ENCODE results near the gene RILP. TPM values are rescaled to one million over a fixed set of nuclear protein-coding genes. Genes with fewer than 3 reads are reported as not detected.
A peak's percentile ranks its signal among the peaks of the same experiment; 100 is the strongest.

Gene RILP
- total RNA-seq, 1 donor from 2014 or later, result 1.4 TPM

DNA sequence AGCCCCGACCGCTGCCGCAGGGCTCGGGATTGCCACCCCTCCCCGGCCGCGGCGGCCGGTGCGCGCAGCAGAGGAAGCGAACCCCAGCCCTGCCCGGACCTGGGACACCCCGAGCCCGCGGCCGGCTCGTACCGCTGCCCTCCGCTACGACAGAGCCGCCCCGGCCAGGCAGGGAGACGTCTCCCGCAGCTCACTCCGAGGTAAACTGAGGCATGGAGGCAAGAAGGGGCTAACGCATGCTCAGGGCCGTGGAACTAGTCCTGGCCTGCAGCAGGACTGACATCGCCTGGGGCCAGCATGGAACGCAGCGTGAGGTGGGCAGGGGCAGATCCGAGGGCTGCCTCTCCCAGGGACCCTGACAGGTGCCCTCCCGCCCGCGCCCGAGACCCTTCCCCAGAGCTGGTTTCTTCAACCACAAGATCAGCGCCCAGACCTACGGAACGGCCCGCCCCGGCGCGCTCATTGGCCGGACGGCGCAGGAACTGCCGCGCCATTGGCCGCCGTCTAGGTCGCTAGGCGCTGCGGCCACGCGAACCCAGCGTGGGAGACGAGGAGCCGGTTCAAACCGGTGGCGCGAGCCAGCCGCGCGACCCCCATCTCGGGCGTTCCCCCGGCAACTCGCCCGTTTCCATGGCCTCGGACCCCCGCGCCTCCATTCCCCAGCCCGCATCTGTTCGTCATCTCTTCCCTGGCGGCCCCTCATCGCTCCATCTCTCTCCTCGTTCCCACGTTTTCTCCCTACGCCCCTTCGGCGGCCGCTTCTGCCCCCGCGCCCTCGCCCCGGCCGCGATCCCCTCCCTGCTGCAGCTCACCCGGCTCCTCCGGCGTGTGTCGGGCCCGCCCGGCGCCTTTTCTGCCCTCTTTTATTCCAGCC is 21.4 kb downstream of the RILP start, which contains the start of gene SLC43A2:
SLC43A2 (minus strand) TSS at position 853 of the 874 bp plus-strand sequence. CDS start 960 bp downstream, outside the sequence.
- DNase-seq, result peak; percentile 80

DNA sequence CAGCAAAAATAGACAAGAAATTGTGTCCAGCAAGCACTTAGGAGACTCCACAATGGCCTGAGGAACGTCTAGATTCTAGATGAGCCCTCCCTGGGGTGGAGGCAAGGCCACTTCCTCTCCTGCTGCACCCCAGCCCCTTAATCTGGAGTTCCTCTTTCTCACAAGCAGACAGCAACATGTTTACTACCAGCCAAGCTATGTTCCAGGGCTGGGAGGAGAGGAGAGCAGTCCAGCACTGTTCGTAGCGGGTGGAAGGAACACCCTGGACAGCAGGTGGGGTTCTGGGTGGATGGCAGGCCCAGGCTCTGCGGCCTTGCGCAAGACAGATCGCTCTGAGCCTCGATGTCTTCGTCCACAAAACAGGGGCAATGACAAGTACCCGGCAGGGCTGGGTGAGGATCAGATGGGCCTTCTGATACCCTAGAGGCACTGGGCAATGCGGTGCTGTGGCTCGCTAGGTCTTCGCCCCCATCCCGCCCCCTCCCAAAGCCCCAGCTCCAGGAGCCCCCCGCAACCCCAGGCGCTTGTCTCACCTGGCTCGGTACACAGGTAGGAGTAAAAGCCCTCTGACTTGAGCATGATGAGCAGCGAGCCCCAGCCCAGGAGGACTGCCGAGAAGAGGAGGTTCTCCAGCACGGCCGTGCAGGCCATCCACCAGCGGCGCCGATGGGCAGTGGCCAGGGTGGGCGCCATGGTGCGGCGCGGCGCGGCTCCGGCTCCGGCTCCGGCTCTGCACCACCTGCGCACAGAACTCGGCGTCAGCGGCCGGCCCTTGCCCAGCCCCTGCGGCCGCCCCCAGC is 22.3 kb downstream of the RILP start:
- DNase-seq, result no peak

DNA sequence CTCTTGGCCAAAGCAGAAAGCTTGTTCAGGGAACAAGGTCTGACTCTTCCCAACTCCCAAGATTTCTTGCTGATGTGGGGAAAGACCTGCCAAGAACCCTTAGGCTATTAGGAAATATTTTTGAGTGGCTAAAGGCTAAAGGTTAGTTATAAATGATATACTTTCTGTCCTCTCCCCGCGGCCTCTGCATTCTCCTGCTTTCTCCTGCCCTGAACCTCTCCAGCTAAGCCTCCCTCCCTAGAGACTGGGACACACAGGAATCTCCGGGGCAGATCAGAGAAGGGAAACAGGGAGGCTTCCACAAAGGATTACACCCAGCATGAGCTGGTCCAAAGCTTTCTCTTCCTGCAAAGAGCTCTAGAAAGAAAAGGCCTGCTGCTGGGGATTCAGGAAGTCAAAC is 23.3 kb downstream of the RILP start:
- DNase-seq, result no peak

DNA sequence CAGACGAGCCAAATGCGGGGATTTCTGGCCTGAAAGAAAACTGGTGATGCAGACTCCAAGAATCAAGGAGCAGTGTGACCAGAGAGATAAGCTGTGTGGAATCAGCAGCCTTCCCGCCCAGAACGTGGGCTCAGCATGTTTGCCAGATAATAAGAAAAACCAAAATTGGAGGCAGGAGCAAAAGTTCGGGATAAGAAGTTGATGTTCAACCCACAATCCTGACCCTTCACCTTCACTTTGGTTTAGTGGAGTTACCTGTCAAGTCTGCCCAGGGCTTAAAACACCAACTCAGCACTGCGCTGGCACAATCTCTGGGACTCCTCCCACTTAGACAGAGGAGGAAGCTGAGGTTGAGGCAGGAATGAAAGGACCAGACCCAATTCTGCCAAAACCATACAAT is 24.1 kb downstream of the RILP start:
- no peak for DNase-seq

DNA sequence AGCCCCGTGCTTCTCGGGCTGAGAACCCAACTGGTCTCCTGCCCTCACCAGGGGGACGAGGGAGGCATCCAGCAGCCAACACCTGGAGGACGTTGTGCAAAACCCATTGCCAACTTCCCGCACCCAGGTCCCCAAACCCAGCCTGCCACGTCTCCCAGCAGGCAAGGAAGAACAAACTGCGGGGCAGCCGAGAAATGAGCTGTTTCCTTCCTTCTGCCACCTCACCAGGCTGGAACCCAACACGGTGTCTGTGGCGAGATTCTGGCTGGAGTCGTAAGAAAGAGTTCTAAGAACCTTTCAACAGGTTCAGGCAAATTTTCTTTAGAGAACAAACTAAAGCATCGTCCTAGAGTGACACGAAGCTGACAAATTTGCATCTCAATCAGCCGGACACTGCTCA is 24.6 kb downstream of the RILP start:
- DNase-seq, result no peak

DNA sequence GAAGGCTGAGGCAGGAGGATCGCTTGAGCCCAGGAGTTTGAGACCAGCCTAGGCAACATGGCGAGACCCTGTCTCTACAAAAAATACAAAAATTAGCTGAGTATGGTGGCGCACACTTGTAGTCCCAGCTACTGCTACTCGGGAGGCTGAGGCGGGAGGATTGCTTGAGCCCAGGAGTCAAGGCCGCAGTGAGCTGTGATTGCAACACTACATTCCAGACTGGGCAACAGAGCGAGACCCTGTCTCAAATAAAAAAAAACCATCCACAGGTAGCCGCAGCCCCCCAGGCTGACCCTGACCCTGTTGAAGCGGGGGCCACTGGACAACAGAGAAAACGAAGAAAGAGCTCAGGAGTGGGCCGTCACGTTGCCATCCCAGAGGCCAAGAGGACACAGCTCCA is 25.0 kb downstream of the RILP start:
- no peak for DNase-seq

DNA sequence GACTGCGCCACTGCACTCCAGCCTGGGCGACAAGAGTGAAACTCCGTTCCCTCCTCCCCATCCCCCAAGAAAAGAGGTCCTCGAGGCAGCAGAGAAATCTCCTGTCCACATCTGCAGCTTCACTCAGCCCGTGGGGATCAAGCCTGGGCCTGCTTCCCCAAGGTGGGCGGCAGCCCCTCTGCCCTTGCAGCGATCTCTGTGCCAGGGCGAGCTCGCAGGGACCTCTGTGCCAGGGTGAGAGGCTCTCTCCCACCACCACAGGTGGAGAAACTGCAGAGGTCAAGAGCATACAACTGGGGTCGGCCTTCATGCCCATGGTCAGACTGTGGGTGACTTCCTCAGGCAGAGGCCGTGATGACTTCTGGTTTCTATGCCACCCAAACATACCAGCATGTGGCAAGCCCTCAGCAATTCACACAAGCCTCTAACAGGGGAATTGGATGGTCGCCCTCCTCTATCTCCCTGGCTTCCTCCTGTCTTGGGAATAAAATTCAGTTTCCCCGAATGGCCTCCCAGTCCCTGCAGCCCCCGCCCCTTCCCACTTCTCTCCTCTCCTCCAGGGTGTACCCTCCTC is 26.5 kb downstream of the RILP start:
- no peak for DNase-seq

DNA sequence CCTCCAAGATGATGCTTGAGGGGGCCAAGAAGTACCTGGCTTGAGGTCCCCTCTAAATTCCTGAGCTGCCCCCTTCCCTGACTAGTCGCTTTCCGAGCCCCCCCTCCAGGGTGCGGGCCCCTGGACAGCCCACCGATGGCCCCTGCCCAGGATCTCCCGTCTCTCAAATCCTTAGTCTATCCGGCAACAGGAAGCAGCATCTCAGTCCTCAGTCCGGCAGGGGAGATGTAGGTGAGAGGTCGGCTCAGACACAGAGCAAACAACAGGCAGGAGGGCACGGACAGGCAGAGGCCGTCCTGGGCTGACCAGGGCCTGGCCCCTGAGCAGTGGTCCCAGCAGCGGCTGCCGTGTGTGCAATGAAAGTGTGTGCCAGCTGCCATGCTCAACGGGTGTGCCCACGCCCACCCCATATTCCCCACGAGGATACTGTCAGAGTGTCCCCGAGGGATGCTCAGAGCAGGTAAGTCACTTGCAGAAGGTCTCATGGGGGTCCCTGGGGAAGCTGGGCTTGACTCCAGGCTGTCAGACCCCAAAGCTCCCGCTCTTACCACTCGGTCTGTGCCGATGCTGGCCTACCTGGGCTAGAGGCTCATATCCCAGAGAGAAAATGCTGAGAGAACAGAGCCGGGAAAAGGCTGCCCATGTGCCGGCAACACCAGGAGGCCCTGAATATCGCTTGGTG is 28.3 kb downstream of the RILP start:
- DNase-seq, result no peak

DNA sequence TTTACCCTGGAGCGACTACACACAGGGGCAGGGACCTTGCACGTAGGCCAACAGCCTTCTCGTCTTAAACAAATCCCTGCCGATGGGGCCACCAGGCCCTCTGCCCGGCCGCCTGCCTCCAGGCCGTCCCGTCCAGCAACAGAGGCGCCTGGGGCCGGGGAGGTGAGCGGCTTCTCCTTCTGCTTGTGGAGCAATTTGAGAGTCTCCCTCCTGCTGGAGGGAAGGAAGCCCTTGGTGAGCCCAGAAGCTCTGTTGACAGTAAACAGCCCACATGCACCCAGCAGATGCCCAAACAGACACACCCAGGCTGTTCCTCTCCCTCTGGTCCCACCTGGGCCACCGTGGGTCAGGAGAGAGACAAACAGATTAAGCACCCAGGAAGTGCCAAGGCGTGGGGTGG is 29.2 kb downstream of the RILP start:
- no peak for DNase-seq

DNA sequence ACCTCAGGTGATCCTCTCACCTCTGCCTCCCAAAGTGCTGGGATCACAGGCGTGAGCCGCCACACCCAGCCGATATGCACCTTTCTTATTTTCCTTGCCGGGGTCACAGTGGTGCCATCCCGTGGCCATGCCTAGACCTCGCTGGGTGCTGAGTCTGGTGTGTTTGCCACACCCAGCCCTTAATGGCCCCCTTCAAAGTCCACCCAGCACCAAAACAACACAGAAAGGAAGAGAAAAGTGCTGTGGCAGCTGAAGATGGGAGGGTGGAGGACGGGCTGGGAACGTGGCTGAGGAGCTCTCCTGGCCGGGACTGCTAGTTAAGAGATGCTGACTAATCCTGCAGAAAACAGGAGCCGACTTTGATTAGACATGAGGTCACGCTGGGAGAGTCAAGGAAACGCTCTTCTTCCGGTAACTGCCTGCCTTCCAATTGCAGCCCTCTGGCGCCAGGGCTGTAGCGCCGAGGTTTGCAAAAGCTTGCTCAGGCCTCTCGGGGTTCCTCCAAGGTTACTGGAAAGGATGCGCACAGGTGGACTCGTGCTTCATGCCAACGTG is 32.0 kb downstream of the RILP start:
- DNase-seq, result no peak

DNA sequence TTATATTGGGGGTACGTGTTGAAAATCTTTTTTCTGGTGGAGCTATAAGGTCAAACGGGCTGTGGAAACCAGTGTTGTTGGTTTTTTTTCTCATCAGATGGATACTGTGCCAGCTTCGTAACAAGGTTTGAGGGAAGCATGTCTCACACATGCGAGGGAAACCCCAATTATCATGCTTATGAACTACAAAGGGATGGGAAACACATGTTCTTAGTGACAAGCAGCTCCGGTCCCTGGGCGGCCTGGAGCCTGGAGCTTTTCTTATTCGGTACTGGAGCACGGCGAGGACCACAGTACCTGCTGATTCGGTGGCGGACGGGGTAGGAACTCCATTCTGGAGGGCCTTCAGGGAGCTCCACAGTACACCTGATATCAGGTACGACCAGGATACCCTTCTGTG is 33.6 kb downstream of the RILP start:
- no peak for DNase-seq

DNA sequence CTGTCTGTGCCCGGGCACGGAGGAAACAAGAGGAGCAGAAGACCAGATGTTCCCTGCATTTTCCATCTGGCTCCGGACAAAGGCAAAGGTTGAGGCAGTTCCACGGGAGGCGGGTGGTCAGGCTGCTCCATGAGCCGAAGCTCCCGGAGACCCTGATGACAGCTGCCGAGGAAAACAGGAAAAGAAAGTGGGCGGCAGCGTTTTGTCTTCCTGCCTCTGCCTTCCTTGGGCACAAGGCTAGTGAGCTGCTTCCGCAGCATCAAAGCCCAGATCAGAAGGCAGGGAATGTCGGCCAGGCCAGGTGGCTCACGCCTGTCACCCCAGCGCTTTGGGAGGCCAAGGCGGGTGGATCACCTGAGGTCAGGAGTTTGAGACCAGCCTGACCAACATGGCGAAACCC is 37.3 kb downstream of the RILP start:
- DNase-seq, result no peak

DNA sequence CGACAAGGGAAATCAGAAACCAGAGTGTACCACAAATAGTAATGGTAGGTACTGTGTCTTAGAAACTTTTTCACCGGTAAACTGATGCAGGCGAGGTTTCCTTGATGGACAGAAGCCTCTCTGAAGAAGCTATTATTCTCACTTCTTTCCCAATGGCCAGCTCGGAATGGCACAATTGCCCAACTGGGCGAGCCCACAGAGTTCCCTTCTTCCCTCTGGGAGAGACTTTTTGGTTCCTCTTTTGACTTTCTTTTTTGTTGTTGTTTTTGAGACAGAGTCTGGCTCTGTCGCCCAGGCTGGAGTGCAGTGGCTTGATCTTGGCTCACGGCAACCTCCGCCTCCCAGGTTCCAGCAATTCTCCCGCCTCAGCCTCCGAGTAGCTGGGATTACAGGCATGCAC is 38.0 kb downstream of the RILP start:
- no peak for DNase-seq

DNA sequence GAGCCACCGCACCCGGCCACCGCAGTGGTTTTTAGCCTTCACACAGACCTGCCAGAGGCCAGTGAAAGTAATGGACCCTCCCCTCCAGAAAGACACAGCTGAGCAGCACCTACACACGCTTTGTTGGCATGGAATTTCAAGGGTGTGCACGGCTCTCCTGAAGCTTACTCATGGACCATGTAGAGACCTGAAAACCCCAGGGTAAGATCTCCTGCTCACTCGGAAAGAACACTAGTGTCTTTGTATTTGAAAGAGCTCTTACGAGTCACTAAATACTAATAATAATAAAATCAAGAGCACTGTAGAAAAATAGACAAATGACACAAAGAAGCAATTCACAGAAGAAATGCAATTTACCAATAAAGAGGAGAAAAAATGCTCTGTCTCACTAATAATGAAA is 41.0 kb downstream of the RILP start:
- DNase-seq, result no peak

DNA sequence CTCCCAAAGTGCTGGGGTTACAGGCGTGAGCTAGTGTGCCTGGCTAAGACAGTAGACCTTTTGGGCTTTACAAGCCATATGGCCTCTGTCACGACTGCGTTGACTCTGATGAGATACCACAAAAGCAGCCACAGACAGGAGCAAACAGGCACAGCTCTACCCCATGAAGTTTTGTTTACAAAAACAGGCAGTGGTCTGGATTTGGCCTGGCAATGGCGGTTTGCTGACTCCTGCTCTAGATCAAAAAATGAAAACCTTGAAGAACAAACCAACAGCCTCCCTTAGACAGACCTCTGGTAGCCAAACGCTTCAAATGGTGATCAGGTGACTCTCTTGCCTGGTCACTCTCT is 41.7 kb downstream of the RILP start:
- DNase-seq, result no peak

DNA sequence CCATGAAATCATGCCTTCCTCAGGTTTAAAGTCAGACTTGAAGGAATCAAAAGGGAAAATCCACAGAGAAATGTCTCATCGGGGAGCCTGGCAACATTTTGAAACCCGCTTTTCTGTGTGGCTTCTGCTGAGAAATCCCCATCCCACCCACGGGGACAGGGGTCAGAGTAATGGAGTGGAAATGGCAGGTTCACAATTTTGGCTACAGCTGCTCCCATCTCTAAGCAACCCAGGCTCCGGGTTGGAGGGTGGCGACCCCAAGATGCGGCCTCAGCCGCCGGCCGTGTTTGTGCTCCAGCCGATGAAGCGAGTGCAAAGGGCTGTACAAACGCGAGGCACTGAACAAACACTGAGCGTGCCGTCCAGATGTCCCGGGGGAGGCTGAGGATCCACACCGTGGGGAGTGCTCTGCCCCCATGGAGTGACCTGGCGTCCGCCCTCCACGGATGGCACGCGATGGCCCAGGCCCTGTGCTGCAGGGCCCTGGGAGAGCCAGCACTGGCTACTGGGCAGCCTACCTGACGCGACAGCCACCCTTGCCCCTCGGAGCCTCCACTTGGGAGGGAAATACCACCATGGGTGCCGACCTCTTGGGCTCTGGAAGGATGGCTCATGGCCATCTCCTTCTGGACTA is 43.2 kb downstream of the RILP start:
- DNase-seq, result no peak

DNA sequence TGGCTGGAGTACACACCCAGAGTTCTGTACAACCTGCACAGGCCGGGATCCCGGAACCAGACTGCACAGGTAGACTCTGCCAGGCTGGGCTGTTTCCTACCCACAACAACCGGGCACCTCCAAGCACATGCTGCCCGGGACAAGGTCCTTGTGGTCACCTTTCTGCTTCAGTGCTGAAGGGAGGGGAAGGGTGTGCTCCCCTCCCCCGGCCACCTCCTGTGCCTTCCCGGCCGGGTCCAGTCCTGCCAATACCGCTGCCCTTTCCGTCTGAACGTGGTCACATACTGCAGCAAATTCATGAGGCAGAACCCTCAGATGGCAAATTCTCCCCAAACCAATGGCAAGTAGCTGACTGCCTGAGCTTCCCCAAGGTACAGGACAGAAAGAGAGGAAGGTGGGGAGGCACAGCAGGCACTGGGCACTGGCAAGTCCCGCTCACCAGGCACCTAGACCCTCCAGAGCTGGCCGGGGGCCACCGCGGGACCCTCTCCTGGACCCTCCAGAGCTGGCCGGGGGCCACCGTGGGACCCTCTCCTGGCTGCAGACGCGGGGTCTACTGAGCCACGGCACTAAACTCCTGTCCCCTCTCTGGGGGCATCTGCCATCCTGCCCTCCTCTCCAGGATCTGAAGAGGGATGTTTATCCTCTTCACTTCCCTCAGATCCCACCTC is 43.9 kb downstream of the RILP start:
- DNase-seq, result no peak

DNA sequence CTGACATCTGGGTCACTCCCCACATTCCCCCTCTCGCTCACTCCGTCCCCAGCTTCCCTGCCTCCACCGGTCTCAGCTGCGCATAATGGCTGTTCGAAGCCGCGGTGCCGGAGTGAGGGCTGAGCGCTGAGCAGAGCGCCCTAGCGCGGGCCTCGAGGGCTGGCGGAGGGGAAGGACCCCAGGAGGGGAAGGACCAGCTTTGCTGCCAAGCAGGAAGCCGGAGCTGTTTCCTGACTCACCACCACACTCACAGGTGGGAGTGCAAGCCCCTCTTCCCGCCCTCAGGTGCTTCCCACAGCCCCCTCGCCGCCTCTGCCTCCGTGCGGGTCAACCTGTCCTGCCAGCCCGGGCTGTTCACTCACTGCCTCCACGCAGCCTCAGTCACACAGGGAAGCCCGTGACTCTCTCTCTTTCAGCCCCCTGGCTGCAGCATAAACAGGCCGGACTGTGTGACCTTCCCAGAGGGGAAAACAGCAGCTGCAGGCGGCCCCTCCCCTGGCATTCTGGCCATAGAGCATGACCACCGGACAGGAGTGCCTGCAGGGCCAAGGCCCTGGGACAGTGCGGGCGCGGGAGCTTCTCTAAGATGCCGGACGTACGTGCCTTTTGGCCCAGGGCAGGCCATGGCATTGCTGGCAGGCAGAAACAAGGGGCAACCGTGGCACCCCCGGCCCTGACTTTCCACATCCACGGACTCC is 44.7 kb downstream of the RILP start:
- no peak for DNase-seq

DNA sequence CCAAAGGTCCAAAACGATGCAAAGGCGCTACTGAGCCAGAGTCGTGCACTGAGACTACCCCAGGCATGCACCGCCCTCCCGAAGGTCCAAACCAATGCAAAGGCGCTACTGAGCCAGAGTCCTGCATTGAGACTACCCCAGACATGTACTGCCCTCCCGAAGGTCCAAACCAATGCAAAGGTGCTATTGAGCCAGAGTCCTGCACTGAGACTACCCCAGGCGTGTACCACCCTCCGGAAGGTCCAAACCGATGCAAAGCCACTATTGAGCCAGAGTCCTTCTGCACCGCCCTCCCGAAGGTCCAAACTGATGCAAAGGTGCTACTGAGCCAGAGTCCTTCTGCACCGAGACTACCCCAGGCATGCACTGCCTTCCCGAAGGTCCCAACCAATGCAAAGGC is 48.1 kb downstream of the RILP start:
- DNase-seq, result no peak

DNA sequence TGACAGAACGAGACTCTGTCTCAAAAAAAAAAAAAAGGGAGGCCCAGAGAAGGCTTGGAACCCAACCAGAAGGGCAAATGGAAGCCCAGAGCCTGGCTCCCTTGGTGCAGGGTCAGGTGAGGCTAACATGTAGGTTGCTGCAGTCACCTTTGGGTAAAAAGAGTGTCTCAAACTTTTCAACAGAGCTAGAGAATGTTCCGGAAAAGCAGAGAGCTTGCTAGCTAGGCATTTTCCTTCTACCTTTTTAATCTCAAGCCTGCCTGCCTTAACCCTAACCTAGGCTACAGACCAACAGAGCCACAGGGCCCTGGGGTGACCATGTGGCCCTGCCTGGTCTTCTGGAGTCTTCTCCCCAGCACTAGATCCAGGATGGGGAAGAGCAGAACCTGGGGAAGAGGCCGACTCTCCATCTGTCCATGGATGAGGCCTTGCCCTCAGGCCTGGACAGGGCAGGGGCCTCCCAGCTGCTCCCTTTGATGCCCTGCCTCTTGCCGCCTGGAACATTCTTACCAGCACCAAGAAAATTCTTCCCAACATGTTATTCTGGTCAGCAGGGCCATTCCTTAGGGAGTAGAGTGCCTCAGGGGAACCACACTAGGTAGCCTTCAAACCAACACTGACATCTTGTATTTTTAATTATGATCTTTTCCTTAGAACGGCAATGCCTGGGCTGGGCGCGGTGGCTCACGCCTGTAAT is 51.1 kb downstream of the RILP start:
- DNase-seq, result no peak

Data from occipital lobe (tissue), 2 donors.